NCI-H82 treated with DMSO at 0.1 percent for 48 hours (cell line): ENCODE data around the gene DPH7.
"Not testable (repeated sequence)": the region's sequence is repeated elsewhere in the genome, so short reads cannot be mapped to it uniquely, and the experiment has no call there.

Experiments used
- DNase-seq: peaks from one replicate; lab custom pipeline; 2025; ENCODE audit not compliant: unreplicated experiment; lab: John Stamatoyannopoulos, UW

DPH7 gene

DNA sequence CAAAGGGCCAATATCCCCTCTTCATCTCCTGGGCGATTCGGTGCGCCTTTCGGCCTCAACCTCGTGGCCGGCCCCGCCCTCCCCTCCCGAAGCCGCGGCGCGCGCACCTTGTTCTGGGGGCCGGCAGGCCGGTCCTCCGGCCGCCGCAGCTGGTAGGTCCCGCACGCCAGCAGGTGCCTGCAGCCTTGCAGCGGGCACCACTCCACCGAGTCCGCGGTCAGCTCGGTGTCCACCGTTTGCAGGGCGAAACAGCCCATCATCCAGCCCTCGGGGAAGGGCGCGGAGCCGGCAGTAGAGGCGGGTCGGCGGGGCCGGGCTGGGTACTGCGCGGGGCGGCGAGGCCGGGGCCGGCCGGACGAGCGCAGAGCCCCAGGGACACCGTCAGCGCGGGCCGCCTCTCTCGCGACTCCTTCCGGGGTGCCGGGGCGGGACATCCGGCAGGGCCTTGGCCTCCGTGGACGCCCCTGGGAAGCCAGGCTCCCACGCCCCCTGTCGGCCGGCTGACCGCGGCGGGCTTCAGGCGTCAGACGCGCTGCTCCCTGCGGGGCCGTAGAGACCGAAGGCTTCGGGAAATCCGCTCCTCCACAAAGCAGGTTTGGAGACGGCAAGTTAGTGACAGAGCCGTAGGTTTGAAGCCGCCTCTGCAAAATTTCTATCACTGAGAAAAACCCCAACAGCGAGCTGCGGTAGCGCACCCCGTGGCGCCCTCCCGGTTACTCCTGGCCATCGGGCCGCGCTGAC is at the start of gene DPH7:
Gene DPH7 (minus strand): TSS at position 408 of the 741 bp plus-strand sequence. CDS start 148 bp downstream, at position 260.
- peak; percentile 65 for DNase-seq

DNA sequence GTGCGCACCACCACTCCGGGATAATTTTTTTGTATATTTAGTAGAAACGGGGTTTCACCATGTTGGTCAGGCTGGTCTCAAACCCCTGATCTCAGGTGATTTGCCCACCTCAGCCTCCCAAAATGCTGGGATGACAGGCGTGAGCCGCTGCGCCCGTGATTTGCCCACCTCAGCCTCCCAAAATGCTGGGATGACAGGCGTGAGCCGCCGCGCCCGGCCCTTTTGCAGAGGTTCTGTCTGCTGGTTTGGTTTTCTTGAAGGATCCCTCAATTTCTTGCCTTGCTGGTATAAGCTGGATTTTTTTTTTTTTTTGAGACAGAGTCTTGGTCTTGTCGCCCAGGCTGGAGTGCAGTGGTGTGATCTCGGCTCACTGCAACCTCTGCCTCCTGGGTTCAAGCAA is 48.7 kb upstream of the DPH7 start:
- DNase-seq = not testable (repeated sequence)

DNA sequence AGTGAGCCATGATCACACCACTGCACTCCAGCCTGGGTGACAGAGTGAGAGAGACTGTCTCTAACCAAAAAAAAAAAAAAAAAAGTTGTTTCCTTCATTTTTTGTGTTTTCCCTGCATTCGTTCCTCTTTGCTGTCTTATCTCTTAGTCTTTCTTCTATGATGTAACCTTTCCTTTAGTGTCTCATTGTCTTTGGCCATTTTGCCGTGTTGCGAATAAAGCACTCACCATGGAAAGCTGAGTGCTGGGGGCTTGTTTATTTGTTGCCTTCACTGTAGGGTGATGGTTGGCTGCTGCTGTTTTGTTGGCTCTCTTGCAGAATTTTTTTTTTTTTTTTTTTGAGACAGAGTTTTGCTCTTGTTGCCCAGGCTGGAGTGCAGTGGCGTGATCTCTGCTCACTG is 47.7 kb upstream of the DPH7 start:
- no peak for DNase-seq

DNA sequence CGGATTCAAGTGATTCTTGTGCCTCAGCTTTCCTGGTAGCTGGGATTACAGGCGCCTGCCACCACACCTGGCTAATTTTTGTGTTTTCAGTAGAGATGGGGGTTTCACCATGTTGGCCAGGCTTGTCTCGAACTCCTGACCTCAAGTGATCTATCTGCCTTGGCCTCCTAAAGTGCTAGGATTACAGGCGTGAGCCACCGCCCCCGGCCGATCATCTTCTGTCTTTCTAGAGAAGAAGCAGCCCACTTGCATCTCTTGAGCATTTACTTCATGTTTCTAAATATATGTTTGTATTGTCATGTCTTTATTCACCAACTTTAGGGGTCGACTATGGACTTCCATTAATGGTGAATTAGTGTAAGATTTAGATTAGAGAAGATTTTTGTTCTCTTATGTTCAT is 43.5 kb upstream of the DPH7 start:
- not testable (repeated sequence) for DNase-seq

DNA sequence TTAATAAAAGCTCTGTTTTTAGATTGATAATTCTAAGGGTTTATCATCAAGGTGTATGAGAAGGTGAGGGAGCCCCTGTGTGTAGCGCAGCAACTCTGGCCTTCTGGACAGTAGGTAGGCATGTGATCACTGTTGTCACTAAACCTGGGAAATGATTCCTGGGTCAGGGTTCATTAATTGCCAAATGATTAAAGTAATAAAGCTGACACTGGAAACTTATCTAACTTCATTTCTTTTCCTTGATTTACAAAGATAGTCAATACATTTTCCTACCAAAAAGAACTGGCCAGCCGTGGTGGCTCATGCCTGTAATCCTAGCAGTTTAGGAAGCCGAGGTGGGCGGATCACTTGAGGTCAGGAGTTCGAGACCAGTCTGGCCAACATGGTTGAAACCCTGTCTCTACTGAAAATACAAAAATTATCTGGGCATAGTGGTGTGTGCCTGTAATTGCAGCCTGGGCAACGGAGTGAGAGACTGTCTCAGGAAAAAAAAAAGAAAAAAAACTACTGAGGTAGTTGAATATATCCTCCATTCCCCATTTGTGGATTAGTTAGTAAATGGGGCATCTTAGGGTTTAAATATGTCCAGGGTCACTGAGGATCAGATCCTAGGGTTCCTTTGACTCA is 42.5 kb upstream of the DPH7 start:
- no peak for DNase-seq

DNA sequence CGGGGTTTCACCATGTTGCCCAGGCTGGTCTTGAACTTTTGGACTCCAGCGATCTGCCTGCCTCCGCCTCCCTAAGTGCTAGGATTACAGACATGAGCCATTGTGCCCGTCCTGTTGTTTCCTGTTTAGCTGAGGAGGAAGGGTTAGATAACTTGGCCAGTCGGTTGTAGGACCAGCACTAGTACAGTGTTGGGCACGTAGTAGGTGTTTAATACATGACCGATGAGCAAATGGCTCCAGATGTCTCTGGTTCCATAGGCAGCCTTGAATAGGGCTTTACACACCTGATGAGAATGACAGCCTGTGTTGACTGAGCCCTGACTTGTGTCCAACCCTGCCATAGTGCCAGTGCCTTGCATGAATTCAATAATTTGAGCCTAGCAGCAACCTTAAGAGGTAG is 41.9 kb upstream of the DPH7 start:
- DNase-seq = no peak

DNA sequence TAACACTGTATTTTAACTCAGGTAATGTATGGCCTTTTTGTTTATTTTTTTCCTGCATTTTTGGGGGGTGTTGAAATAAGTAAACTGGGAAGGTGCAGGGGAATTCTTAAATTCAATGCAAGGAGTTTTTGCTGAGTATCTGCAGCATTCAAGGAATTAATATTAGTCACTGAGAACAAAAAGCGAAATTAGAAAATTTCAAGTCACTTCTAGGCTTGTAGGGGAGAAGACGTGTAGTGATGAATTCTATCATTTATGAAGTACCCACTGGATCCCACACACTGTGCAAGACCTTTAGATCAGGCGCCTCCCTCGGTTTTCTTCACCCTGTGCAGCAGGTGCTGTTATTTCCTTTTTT is 41.3 kb upstream of the DPH7 start:
- no peak for DNase-seq

DNA sequence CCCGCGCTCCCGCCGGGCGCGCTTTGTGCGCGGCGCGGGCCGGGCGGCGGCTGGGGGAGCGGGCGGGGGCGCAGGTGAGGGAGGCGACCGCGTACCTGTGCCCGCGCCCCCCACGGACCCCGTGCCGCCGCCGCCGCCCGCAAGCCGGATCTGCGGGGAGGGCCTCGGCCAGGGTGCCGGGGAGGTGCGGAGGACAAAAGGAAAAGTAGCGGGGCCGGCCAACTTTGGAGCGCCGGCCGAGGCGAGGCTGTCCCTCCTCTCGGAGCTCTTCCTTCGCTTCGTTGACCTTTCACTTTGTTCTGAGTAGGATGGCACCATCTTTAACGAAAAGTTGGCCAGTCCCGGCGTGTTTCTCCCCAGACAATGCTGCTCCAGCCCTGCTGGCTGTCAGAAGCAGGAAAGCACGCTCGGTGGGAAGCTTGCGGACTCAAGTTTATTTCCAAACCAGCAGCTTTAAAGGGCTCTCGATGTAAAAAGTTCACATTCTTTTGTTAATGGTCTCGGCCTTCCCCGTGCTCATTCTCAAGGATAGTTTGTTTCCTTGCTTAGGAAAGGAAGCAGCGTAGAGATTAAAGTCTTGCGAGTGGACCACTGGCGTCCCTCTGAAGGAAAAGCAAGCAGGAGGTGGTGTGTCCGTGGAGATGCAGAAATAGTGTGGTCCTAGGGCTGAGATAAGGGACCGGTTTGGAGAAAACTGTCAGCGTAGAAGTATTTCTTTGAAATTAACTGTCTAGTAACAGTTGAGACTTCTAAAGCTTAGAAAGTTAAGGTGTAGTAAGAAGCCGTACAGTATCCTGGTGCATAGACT is 40.7 kb upstream of the DPH7 start:
- DNase-seq = no peak

DNA sequence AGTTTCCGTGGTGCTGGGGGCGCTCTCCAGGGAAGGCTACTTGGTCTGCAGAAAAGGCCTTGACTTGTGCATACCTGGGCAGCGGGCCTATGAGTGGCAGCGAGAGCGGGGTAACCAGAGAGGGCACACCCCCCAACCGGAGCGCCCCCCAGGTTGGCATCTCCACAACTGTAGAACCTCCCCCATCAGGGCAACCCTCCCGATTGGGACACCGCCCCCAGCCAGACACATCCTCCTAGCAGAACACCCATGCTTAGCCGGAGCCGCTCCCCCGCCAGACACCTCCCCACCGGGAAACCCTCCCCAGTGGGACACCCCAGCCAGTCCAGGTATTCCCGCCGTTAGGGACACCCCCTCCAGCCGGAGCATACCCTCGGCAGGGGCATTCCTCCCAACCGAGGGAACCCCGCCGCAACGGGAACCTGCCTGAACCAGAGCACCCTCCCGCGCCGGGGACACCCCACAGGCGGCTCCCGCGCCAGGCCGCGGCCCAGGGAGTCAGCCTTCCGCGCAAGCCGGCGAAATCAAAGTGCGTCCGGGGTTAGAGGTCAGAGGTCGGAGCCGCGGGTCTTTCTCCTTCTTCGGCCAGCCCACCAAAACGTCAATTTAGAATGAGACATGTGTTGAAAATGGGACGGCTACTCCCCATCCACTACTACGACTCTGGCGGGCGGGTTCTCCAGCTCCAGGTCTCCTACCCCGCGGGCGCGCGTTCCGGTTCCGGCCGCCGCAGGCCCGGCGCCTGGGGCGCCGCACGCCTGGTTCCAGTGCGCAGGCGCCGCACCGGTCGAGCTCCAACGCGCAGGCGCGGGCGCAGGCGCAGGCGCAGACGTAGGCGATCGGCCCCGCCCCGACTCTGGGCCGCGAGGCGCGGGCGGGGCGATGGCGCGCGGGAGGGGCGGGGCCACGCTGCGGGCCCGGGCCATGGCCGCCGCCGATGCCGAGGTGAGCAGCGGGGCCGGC is 39.7 kb upstream of the DPH7 start, which contains the start of gene EHMT1:
Gene EHMT1 (plus strand): TSS at position 901 of the 963 bp plus-strand sequence. CDS start 24 bp downstream, at position 925.
- peak; percentile 35 for DNase-seq

DNA sequence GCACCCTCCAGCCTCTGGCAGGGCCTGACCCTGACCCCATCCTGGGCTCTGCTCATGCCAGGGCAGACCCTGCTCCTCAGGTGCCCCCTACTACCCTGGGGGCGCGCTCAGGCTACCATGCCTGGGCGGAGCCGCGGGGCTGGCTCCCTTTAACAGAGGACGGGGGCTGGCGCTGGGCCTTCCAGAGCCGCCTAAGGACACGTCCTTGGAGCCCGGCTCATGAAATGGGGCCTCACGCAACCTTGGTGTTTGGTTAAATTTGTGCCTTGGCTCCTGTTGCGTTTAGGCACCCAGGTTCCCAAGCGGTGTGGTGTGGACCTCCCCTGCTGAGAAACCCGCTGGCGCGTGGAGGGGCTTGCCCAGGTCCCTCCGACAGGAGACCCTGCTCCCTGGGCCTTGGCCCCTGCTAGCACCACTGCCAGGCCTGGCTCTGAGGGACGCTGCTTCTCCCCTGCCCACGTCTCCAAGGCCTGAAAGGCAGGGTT is 36.7 kb upstream of the DPH7 start:
- no peak for DNase-seq

DNA sequence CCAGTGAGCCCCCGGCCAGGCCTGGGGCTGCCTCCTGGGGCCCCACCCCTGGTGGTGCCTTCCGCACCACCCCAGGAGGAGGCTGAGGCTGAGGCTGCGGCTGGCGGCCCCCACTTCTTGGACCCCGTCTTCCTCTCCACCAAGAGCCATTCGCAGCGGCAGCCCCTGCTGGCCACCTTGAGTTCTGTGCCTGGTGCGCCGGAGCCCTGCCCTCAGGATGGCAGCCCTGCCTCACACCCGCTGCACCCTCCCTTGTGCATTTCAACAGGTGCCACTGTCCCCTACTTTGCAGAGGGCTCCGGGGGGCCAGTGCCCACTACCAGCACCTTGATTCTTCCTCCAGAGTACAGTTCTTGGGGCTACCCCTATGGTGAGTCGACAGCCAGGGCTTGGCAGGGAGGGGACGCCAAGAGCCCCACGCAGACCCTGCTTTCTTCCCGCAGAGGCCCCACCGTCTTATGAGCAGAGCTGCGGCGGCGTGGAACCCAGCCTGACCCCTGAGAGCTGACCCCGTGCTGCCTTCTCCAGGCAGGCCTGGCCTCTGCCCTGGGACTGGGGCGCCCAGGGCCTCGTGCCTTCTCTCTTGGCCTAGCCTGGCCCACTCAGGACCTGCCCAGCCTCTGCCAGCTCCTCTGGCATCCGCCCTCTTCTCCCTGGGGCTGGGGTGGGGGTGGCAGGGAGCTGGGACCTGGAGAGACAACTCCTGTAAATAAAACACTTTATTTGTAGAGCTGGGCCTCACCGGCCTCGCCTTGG is 36.1 kb upstream of the DPH7 start:
- no peak for DNase-seq

DNA sequence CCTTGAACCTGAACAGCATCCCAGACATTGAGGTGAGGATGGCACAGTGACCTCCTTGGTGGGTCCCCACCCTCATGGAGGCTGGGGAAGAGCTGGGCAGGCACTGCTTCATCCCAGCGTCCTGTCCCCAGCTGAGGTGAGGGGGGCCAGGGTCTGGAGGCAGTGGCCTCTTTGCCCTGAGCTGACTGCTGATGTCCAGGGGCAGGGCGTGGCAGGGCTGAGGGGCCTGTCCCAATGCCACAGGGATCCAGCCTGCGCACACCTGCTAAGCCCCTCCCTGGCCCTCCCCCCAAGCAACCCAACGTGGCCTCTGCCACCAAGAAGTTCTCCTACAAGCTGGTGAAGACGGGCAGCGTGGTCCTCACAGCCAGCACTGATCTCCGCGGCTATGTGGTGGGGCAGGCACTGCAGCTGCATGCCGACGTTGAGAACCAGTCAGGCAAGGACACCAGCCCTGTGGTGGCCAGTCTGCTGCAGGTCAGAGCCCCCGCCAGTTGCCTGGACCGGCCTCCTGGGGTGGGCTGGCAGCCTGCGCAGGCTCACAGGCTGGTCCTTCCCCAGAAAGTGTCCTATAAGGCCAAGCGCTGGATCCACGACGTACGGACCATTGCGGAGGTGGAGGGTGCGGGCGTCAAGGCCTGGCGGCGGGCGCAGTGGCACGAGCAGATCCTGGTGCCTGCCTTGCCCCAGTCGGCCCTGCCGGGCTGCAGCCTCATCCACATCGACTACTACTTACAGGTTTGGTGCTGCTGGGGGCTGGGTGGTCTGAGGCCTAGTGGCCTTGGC is 35.2 kb upstream of the DPH7 start:
- no peak for DNase-seq

DNA sequence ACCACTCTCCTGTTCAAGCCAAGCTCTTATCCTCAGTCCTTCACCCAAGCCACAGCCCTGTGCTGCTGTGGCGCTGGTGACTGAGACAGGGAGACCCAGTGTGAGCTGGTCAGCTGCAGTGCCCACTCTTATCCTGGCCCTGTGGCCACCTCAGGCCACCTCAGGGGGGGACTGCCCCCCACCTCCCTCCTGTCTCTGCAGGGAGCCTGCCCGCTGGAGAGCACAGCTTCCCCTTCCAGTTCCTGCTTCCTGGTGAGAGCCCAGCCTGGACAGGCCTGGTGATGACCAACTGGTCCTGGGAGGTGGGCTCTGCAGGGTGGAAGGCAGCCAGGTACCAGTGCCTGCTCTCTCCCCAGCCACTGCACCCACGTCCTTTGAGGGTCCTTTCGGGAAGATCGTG is 34.5 kb upstream of the DPH7 start:
- DNase-seq = no peak

DNA sequence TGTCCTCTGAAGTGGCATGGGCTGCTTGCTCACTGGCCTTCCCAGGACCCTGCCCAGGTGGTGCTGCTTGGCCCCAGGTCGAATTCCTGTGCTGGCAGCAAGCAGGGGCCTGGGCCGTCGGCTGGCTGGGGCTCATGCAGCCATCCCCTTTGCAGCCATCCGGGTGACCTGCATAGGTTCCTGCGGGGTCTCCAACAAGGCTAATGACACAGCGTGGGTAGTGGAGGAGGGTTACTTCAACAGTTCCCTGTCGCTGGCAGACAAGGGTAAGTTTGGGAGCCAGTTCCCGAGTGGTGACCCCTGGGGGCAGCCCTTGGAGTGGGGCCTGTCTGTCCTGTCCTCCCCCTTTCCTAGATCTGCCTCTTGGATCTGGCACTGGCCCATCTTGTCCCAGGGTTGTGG is 34.0 kb upstream of the DPH7 start:
- no peak for DNase-seq

DNA sequence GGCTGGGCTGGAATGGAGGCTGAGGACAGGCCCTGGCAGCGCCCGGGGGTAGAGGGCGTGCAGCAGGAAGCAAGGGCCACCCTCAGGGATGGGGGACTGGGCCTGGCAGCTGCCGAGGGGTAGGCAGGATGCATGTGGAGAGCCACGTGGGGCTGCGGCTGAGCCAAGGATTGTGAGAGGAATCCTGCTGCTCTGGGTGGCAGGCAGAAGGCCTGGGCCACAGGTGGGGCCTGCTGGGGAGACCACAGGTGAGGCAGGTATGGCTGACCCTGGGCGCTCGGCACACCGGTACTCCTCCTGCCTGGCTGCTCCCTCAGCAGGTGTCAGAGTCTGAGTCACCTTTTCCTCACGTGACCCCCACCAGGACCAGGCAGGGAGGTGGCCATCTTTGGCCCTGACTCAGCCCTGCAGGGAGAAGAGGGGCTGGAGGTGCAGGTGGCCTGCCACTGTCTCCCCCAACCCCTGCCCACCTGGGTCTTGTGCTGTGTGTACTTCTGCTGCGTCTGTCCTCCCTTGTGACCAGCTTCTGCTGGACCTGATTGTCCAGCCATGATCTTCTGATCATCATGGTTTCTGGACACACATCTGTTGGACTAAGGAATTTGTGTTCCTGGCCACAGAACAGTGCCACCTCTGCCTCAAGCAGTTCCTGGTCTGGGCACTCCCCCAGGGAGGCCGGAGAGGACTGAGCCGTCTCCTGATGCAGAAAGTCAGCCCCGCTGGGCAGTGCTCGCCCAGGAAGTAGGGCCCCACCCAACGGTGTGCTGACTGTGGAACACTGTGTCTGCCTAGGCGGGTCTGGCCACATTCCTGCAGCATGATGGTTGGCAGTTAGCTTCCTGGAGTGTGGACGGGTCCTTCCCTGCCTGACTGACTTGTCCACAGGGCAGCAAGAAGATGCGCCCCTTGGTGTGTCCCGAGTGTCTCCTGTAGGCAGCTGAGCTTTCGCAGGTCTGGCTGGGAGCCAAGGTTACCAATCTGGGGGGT is 33.2 kb upstream of the DPH7 start:
- DNase-seq = no peak

DNA sequence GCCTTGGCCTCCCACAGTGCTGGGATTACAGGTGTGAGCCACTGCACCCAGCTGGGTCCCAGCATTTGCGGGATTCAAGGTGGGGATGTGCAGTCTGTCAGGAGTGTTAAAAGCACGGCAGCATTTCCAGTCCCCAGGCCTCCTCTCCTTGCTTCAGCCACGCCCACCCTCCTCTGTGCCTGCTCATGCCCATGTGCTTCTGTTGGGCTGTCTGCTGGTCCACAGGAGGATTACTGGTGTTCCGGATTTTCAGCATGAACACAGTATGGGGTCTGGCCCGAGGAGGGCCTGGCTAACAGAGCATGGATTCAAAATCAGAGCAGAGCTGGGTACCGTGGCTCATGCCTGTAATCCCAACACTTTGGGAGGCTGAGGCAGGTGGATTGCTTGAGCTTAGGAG is 32.2 kb upstream of the DPH7 start:
- no peak for DNase-seq

DNA sequence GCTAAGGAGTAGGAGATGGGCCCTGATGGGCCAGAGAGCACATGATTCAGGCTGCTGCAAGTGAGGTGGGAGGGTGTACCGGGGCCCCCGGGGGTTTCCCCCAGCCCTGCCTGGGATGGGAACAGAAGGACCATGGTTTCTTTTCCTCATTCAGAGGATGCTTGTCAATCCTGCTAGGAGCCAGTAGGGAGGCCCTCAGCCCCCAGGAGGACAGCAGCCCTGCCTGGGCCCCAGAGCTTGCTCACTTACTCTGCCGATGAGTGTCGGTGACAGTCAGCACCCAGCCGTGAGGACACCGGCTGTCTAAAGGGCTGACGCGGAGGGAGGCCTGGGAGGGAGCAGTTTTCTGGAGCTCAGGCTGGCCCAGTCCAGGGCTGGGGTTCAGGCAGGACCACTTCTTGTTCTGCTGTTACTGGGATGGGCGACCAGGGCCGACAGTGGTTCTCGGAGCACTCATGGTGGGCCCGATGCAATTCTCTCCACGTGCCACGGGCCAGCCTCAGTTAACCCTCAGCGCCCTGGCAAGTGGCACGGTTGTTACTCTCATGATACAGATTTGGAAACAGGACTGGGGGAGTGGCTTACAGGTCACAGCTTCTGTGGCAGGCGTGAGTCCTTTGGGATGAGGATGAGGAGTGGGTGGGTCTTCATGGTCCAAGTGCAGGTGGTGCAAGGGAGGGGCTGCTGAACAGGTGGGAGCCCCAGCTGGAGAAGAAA is 28.6 kb upstream of the DPH7 start:
- DNase-seq = no peak
